ENCODE measurements around the gene INO80B.
A peak's percentile ranks its signal among the peaks of the same experiment; 100 is the strongest.
"Not testable (repeated sequence)": the region's sequence is repeated elsewhere in the genome, so short reads cannot be mapped to it uniquely, and the experiment has no call there.

INO80B gene

DNA sequence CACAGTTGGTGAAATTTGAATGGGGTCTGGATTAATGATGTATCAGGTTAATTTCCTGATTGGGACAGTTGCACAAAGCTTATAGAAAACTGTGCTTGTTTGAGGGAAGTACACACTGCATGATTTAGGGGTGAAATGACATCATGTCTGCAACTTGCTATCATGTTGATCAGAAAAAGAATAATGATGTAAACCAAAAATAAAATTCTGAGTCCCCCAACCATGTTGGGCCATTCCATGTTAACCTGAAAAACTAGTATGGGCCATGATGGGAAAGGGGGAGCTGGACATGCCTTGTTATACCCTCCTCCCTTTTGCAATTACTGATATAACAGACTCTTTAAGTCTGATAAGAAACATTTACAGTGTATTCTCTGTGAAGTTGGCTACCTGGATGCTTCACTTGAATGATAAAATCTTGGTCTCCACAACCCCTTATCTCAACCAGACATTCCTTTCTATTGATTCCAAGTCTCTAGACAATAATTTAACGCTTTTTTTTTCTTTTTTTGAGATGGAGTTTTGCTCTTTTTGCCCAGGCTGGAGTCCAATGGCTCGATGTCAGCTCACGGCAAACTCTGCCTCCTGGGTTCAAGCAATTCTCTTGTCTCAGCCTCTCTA, 4.2 kb upstream of the INO80B start:
- DNase-seq (ENCODE audit: low read depth), result no peak

DNA sequence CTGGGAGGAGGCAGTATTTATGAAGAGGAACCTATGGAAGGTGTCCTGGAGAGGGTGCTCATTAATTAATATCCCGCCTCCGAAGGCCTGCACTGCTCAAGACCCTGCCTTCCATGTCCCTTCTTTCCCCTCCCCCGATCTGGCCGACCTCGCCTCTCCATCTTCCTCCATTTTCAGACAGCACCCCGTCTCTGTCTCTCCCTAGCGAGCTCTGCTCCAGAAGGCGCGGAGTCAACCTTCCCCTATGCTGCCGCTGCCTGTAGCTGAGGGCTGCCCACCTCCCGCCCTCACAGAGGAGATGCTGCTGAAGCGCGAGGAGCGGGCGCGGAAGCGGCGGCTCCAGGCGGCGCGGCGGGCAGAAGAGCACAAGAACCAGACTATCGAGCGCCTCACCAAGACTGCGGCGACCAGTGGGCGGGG, 2.3 kb downstream of the INO80B start:
- DNase-seq (ENCODE audit: low read depth), result no peak

DNA sequence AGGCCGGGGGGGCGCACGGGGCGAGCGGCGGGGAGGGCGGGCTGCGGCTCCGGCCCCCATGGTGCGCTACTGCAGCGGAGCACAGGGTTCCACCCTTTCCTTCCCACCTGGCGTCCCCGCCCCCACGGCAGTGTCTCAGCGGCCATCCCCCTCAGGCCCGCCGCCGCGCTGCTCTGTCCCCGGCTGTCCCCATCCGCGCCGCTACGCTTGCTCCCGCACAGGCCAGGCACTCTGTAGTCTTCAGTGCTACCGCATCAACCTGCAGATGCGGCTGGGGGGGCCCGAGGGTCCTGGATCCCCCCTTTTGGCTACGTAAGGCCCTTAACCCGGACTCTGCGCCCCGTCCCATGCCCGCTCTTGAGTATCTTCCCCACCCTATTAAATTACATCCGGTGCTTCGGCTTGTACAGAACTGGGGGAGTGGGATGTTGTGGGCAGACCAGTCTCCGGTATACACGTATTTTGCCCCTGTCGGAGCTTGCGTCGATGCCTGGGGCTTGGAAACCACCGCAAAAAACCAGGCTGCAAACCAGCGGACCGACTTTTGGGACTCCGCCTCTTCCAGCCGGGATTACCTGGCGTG, 2.8 kb downstream of the INO80B start:
- peak; percentile 65 for DNase-seq (ENCODE audit: low read depth)

DNA sequence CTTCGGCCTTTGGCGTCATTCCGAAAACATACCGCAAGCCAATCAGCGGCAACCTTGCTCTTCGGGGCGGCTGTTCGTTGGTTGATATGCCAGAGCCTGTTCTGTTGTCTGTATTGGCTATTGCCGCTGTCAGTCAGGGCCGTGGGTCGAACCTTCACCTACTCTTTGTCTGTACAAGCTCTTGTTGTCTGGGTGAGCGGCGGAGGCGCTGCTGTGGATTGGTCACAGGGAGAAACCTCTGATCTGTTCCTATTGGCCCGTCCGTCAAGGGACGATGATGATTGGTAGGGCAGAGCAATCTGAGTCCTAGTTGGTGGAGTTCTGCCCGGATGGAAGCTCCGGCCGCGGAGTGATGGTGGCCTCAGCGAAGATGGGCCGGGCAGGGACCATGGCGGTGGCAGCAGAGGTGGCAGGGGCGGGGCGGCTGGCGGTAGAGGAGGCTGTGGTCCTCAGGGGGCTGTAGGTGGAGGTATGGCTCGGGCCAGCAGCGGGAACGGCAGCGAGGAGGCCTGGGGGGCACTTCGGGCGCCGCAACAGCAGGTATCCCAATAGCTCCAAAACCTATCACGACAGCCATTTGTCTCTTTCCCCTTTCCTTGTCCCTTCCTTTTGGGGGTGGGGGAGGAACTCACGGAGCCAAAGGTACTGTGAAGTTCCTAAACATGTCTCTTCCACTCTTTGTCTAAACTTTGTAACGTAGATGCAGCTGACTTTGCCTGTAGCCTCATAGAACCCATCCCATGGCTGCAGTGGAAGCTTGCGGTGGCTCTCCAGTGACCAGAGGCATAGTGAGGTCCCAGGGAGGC, 3.4 kb downstream of the INO80B start, which contains the start of gene WBP1:
WBP1 (plus strand) TSS at position 307 of the 806 bp plus-strand sequence; CDS start at position 472, 165 bp downstream.
- peak; percentile 80 for DNase-seq (ENCODE audit: low read depth)

DNA sequence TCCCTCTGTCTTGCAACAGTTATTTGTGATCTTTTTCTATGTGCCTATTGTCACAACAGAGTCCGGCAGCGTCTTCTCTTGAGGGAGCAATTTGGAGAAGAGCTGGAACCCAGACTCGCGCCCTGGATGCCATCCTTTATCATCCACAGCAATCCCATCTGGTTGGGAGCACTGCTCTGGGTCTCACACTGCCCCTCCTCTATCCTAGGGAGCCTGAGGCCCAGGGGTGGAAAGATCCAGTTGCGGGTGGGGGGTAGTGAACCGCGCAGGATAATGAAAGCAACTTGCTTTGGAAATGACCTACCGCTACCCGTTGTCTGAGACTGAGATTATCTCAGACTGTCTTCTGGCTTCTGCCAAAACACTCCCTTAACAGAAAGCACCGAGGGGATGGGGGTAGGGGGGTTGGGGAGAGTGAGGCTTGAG, 4.1 kb downstream of the INO80B start:
- no peak for DNase-seq (ENCODE audit: low read depth)

DNA sequence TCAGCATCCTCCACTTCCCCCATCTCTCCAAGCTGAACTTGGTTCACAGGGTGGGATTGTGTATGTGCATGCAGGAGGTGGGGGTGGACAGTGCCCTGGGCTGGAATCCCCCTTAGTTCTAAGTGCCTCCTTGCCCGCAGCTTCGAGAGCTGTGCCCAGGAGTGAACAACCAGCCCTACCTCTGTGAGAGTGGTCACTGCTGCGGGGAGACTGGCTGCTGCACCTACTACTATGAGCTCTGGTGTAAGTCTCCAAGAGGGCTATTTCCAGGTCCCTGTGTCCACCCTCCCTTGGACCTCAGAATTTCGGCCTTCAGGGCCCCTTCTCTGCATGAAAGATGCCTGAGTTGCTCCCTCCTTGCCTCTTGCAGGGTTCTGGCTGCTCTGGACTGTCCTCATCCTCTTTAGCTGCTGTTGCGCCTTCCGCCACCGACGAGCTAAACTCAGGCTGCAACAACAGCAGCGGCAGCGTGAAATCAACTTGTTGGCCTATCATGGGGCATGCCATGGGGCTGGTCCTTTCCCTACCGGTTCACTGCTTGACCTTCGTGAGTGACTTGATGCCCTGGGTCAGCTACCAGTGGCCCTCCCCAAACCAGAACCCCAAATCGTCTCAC, 4.7 kb downstream of the INO80B start:
- not testable (repeated sequence) for DNase-seq (ENCODE audit: low read depth)

DNA sequence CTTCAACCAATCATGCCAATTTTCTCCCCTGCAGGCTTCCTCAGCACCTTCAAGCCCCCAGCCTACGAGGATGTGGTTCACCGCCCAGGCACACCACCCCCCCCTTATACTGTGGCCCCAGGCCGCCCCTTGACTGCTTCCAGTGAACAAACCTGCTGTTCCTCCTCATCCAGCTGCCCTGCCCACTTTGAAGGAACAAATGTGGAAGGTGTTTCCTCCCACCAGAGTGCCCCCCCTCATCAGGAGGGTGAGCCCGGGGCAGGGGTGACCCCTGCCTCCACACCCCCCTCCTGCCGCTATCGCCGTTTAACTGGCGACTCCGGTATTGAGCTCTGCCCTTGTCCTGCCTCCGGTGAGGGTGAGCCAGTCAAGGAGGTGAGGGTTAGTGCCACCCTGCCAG, 5.3 kb downstream of the INO80B start:
- not testable (repeated sequence) for DNase-seq (ENCODE audit: low read depth)

DNA sequence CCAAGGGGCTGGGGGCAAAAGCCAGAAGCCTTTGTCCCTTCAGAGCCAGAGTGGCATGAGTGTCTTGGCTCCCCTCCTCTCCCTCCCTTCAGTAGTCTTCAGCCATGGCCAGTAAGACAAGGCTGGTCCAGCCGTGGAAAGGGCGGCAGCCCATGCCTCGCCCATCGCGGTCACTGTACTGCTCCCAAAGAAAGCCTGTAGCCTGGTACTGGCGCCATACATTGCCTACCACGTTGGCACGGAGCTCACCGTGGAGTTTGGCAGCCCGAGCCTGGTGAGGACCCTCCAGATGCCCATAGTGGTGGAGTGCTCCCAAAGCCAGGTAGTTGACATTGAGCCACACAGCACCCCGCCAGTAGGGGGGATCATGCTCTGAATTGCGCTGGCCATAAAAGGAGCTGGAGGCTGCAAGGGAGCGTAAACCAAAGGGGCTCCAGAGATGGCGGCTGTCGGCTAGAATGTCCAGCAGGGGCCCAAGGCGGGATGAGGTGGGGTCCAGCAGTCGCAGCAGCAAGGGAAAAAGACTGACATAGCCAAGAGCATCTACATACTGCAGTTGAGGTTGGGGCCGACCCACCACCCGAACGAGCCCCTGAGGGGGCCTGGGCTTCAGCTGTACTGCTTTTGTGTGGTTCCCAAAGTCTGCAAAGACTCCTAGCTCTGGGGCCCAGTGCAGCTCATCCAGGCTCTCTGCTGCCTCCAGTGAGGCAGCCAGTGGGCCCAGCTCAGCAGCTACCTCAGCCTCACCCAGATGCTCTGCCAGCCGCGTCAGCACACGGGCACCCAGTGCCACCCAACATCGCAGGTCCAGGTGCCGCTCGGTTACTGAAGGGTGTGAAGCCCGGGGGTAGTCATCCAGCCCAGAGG, 6.5 kb downstream of the INO80B start:
- no peak for DNase-seq (ENCODE audit: low read depth)

DNA sequence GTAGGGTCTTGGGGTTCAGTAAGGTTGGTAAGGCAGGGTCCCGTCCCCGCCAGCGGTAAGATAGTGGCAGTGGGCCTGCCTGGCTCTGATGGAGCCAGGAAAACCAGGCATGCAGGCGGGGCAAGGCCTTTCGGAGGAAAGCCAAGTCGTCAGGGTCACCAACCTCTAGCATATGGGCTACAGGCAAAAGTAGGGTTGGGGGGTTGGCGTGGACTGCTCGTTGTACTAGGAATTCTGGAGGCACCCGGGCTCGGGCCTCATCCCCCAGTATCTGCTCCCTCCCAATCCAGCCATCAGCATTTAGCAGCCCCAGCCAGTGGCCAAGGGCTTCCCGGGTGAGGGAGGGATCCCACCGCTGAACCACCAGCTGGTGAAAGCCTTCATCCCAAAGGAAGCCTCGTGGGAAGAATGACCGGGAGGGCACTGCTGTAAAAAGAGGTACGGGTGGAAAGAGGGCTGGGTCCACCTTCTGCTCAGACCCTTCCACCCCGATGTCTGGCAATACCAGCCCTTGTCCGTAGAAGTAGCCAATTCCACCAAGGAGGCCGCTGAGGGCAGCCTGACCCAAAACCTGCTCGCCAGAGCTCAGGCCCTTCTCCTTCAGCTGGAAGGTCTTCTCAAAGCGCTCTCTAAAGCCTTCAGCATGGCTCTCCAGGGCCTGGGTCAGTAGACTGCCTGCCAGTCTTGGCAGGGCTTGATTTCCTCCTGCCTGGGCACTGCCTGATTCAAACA, 7.3 kb downstream of the INO80B start:
- no peak for DNase-seq (ENCODE audit: low read depth)

DNA sequence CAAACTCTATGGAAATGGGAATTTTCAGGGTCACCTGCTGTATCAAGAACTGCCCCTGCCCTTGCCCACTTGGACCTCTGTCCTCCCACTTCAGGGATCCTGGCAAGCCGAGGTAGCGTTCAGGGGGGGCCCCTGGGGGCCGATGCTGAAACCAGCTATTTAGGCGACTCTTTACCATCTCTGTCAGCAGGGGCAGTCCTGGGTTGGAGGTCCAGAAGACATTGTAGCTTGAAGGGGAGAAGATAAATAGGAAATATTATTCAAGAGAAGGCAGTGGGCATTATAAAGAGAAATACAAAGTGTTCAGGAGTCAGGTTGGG, 7.9 kb downstream of the INO80B start:
- no peak for DNase-seq (ENCODE audit: low read depth)

DNA sequence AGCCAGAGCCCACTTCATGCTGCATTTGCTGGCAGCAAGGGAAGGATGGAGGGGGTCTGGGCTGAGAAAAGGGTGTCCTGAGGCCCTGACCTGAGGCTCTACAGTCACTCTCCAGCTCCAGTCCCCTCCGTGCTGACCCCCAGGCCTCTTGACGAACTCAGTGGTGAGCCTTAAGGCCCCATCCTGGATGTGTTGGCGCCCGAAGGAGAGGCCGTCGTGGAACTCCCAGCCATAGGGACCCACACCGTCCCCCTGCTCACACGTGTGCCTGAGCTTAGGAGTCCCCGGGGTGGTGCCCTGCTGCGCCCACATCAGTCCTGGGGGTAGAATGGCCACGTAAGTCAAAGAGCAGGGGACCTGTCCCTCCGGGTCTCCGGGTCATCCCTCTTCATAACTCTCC, 9.5 kb downstream of the INO80B start:
- DNase-seq (ENCODE audit: low read depth), result no peak

DNA sequence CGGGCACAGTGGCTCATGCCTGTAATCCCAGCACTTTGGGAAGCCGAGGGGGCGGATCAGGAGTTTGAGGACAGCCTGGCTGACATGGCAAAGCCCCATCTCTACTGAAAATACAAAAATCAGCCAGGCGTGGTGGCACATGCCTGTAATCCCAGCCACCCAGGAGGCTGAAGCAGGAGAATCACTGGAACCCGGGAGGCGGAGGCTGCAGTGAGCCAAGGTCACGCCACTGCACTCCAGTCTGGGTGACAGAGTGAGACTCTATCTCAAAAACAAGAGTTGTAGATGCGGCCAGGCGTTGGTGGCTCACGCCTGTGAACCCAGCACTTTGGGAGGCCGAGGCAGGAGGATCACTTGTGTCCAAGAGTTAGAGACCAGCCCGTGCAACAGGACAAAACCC, 15.9 kb downstream of the INO80B start:
- not testable (repeated sequence) for DNase-seq (ENCODE audit: low read depth)

DNA sequence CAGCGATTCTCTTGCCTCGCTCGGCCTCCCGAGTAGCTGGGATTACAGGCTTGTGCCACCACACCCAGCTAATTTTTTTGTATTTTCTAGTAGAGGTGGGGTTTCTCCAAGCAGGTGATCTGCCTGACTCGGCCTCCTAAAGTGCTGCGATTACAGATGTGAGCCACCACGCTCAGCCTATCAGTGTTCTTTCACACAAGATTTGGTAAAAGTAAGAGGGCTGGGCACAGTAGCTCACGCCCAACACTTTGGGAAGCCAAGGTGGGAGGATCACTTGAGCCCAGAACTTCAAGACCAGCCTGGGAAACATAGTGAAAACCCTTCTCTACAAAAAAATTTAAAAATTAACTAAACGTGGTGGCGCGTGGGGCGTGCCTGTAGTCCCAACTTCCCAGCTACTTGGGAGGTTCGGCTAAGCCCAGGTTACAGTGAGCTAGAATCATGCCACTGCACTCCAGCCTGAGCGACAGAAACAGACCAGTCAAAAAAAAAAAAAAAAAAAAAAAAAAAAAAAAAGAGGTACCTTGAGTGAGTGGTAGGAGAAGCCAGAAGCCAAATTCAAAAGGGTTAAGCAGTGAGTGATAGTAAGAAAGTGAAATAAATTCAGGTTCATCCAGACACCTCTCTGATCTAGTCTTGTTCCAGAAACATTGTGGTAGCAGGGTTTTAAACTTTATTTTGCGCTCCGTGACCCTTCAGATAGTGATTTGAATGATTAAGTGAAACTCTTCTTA, 16.6 kb downstream of the INO80B start:
- DNase-seq (ENCODE audit: low read depth), result no peak

DNA sequence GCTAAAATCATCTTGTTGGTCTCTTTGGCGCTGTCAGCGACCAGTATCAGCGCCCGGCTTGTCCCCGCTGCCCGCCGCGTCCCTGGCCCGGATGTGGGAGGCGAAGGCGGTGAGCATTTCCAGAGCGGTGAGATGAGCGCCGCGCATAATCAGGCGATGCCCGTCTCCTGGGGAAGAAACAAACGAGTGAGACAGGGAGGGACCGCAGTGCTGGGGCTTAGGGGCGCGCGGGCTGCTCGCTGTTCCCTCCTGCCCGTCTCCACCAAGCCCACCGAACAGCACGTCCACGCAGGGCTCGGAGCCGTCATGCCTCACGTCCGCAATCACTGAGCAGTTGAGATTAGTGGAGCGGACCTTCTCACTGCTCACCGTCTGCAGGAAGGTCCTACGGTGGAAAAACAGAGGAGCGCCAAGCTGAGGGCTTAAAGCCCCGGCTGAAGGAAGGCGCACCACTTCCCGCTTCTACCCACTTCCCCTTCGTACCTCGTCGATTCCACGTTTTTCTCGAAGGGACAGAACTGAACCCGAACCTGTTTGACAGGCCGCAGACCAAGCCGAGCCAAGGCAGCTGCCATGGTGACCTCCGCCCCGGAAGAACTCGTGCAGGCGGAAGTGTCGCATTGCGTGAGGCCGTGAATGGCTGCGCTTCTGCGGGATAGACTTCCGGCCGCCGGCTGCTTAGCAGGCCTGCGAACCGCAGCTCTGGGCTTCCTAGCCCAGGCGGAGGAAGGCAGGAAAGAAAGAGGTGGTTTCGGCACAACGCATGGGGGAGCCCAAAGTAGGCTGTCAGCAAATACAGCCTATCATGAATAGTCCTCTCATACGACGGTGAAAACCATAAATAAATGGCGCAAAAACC, 17.4 kb downstream of the INO80B start, which contains the start of gene MRPL53:
MRPL53 (minus strand) TSS at position 595 of the 859 bp plus-strand sequence; CDS start at position 575, 20 bp downstream.
- peak; percentile 97 for DNase-seq (ENCODE audit: low read depth)

DNA sequence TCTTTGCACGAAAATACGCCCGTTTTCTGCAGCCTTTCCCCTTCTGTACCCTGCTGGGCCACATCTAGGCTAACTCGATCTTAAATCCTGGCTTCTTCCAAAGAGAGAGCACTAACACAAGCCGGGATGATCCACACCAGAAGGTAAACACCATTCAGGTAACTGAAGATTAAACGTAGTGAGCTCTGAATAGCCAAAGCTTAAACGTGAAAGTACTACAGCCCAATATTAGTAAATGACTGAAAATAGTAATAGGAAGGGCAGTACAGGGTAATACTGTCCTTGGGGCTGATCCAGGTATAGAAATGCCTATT, 18.0 kb downstream of the INO80B start:
- DNase-seq (ENCODE audit: low read depth), result no peak

DNA sequence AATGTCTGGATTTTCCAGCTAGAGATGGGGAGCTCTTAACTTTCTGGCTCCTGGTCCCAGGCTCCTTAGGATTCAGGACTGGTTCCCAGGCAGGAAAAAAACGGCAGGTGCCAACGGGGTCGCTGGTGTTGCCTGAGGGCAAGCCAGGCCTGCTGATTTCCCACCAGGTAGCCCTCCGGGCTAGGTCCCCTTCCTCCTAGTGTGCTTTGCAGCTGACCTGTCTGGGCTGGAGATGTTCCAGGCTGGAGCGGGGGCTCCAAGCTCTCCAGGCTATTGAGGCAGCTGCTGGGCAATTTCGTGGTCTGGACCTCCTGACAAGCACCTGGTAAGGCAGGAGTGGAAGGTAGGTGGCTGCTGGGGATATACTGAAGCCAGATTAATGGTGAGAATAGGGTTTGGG, 19.6 kb downstream of the INO80B start:
- no peak for DNase-seq (ENCODE audit: low read depth)

DNA sequence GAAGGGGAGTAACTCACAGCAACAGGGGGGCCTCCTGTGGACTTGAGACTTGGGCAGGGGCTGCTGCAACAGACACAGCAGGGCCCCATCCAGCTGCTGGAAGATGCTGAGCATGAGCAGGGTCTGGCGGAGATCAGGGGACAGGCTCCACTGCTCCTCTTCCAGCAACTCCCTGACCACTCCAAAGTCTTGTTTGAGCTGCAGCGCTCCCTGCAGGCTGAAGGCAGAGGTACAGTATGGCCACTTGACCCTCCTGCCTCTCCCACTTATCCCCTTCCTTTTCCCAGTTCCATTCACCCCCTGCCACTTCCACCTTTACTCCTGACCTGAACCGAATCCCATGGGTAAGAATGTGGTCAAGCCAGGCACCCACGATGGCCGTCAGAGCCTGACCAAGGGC, 20.0 kb downstream of the INO80B start:
- no peak for DNase-seq (ENCODE audit: low read depth)

DNA sequence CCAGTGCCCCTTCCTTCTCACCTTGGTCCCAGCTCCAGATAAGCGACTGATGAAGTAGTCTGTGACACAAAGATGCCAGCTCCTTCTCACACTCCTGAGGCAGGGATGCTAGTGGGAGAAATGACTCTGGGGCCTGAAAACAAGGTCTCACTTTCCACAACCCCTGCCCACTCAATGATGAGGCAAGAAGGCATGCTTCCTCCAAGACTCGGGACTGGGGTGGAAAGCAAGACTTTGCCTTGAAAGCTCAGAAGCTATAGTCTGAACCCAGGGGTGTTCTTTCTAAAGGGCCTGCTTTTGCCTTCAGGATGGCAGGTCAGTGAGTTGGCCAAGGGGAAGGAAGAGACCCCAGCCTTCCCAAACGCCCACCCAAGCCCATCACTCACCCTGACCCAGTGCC, 26.5 kb downstream of the INO80B start:
- no peak for DNase-seq (ENCODE audit: low read depth)

DNA sequence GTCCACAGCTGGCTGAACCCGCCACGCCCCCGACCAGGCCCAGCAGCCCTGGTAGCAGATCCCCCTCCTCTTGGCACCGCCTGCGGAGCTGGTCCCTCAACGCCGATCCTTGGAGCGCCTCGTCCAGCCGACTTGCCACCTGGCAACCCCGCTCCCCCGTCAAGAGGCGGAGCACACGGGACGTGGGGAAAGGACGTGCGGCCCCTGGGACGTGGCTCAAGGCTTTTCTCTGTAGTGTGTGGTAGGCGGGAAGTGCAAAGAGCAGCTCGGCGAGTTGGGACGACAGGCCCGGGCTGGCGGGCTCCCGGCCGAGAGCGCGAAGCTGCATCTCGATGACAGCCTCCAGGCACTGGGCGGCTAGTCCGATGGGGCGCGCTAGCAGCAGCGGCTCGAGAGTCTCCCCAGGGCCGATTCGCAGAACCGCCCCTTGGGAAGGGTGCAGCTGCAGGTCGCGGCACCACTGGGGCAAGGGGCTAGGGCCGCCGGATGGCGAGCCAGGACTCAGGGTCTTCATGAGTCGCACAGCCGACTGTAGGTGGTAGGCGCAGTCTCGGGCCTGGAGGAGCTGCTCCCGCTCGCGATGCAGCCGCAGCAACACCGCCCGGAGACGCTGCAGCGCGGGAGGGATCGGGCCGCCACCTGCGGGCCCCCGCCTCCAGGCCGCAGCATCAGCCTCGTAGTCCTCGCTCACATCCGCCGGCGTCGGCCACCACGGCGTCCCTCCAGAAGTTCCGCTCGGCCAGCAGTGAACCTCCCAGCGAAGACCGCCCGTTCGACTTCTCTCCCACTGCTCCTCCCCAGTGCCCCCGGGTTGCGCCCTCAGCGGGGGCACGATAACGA, 27.3 kb downstream of the INO80B start:
- no peak for DNase-seq (ENCODE audit: low read depth)

Data from stimulated activated CD8-positive, alpha-beta memory T cell treated with anti-CD3 and anti-CD28 coated beads, Interleukin-15, amount 100 ng/mL, for 24 hours (primary cell).